HG03460 (cell line): ENCODE data around the gene NDUFA9.

ENCODE experiments used
- ATAC-seq: cut with Tn5 transposase; IDR thresholded peaks from one replicate; pipeline ENCODE4 v1.9.1; 2021; ENCODE audit not compliant: unreplicated experiment

NDUFA9 gene

DNA sequence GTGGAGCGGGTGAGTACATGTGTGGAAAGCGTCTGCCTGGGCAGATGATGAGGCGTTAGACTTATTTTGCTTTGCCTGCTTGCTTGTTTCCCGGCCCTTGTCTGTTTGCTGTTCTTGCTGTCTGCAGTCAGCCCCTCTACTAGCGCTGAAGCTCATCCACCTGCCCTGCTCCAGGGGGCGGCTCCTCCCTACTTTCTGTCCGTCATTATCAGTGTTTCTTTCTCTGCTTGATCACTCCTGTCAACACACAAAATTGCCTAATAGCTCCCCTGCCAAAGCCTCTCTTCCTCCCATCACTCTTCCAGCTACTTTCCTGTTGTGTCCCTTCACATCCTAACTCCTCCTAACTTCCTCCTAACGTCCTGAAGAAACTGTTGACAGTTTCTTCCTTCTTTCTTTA, 36.4 kb downstream of the NDUFA9 start:
- no peak for ATAC-seq

DNA sequence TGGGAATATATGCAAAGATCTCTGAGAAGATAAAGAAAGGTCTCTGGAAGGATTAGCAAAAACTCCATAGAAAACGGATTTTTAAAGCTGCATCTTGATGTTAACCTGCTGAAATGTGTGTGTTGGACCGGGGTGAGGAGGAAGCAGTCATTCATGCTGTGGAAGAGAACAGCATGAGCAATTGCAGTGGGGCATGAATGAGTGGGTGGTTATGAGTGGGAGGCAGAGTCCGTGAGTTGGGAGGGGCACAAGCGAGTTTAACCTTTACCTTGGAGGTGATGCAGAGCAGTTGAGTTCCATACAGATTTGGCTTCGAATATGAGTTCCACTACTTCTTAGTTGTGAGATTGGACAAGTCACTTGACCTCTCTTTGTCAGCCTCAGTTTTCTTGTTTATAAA, 41.8 kb downstream of the NDUFA9 start:
- no peak for ATAC-seq
